Measurements from ENCODE around the gene ARPC5L. TPM values are rescaled to one million over a fixed set of nuclear protein-coding genes. Genes with fewer than 3 reads are reported as not detected.

Gene ARPC5L
- total and polyA plus RNA-seq, 2 experiments from 2014 or later: 35.9 to 87.3 TPM

GRCh38 chr9:124834591-124834990, 27.3 kb upstream of the ARPC5L start (continued):
- TF ChIP-seq REST (IDR thresholded peaks at IDR 0.05; ENCODE audit: unreplicated experiment) (no peak), POLR2AphosphoS5 (IDR thresholded peaks at IDR 0.05; ENCODE audit: low read depth) (no peak), ZNF331 (CRISPR knock-in tag; IDR thresholded peaks at IDR 0.05; ENCODE audit: low read depth) (no peak), STAT1 (IDR thresholded peaks at IDR 0.05; ENCODE audit: unreplicated experiment) (no peak), ZNF114 (CRISPR knock-in tag; IDR thresholded peaks at IDR 0.05) (no peak), NANOG (IDR thresholded peaks at IDR 0.05; ENCODE audit: borderline replicate concordance) (no peak), EZH2phosphoT487 (IDR thresholded peaks at IDR 0.05; ENCODE audit: unreplicated experiment) (no peak), ETS1 (IDR thresholded peaks at IDR 0.05) (no peak)

GRCh38 chr9:124835026-124835557, 26.8 kb upstream of the ARPC5L start:
- DNase-seq (ENCODE audit: low spot score): no peak
- no peak overlapping the region for H3K4me2 ChIP-seq

More at GRCh38 chr9:124835026-124835557, 26.8 kb upstream of the ARPC5L start:
- no peaks in the 10 kb centered on the region for H3K27me3 ChIP-seq (ENCODE audit: insufficient read depth)
- no peaks in the 10 kb centered on the region for H4K20me1 ChIP-seq (replicated peaks; ENCODE audit: insufficient read depth)
- no peaks in the 10 kb centered on the region for H3K9me2 ChIP-seq (ENCODE audit: insufficient read depth)
- Mint-ChIP-seq H3K4me1 (peaks cover 6% of the 10 kb centered on the region; the same call in 2 of the 3 replicates), H3K27ac (no peak overlapping the region), H3K36me3 (ENCODE audit: low read depth) (no peaks in the 10 kb centered on the region), H3K9me3 (no peaks in the 10 kb centered on the region), H3K27me3 (ENCODE audit: insufficient read depth, low read depth, poor library complexity) (peaks cover 2% of the 10 kb centered on the region), H3K4me3 (no peak overlapping the region)
- H3K36me3 ChIP-seq (ENCODE audit: insufficient read depth): no peaks in the 10 kb centered on the region
- H3K79me2 ChIP-seq (replicated peaks; ENCODE audit: insufficient read depth): no peaks in the 10 kb centered on the region
- no peak overlapping the region for H3K27ac ChIP-seq (ENCODE audit: low read depth)
- H2AFZ ChIP-seq: no peak overlapping the region
- H3K4me1 ChIP-seq (ENCODE audit: insufficient read depth): no peaks in the 10 kb centered on the region
- no peak overlapping the region for H3K4me3 ChIP-seq
- ATAC-seq: no peak
- peaks cover 4% of the 10 kb centered on the region; the same call in 1 of the 2 replicates for H3F3A ChIP-seq (replicated peaks; ENCODE audit: low read depth)
- TF ChIP-seq ZNF331 (CRISPR knock-in tag; IDR thresholded peaks at IDR 0.05; ENCODE audit: low read depth) (no peak), CREB1 (CRISPR knock-in tag; IDR thresholded peaks at IDR 0.05; ENCODE audit: low read depth) (no peak), NANOG (IDR thresholded peaks at IDR 0.05; ENCODE audit: borderline replicate concordance) (no peak), ETS1 (IDR thresholded peaks at IDR 0.05) (no peak), JUNB (IDR thresholded peaks at IDR 0.05; ENCODE audit: unreplicated experiment) (no peak), EZH2phosphoT487 (IDR thresholded peaks at IDR 0.05; ENCODE audit: unreplicated experiment) (no peak), REST (IDR thresholded peaks at IDR 0.05; ENCODE audit: unreplicated experiment) (no peak), EZH2 (IDR thresholded peaks at IDR 0.05; ENCODE audit: low read depth, unreplicated experiment) (no peak), POLR2AphosphoS5 (IDR thresholded peaks at IDR 0.05; ENCODE audit: low read depth) (no peak)

Measured in GM23338 (cell line).